Stimulated activated effector memory CD8-positive, alpha-beta T cell treated with anti-CD3 and anti-CD28 coated beads, Interleukin-12 subunit alpha, Interleukin-12 subunit beta, amount 100 ng/mL, for 72 hours (primary cell): Measurements from ENCODE around the gene NACC1.
A peak's percentile ranks its signal among the peaks of the same experiment; 100 is the strongest.
"Not testable (repeated sequence)": the region's sequence is repeated elsewhere in the genome, so short reads cannot be mapped to it uniquely, and the experiment has no call there.

Source experiments
- ATAC-seq: fragments of 150-1000 bp; cut with Tn5 transposase; 2 replicates; pipeline ENCODE4 v1.10.0; 2021
- DNase-seq, 2 donors: peaks; one replicate each; pipeline ENCODE4 v3.0.0; 2021 to 2022; ENCODE audit warnings: low spot score in 2 of 2
- H3K27ac Mint-ChIP-seq: one replicate; pipeline ENCODE4 v1.8.0; 2022; ENCODE audit warnings: mild to moderate bottlenecking, mixed read lengths
- H3K36me3 Mint-ChIP-seq: one replicate; pipeline ENCODE4 v1.8.0; 2022; ENCODE audit warnings: mild to moderate bottlenecking, mixed read lengths
- H3K4me1 Mint-ChIP-seq: one replicate; pipeline ENCODE4 v1.8.0; 2022; ENCODE audit warnings: mixed read lengths
- H3K4me3 Mint-ChIP-seq: one replicate; pipeline ENCODE4 v1.8.0; 2022; ENCODE audit warnings: mild to moderate bottlenecking, mixed read lengths
- H3K9me3 Mint-ChIP-seq: one replicate; pipeline ENCODE4 v1.8.0; 2022; ENCODE audit warnings: mixed read lengths

Gene NACC1

GRCh38 chr19:13134626-13135025, 16.6 kb downstream of the NACC1 start:
- DNase-seq, result no peak
- H3K27ac Mint-ChIP-seq, result no peak overlapping the region
- no peak for ATAC-seq
- peaks cover 89% of the 10 kb centered on the region for H3K36me3 Mint-ChIP-seq
- no peak overlapping the region for H3K4me3 Mint-ChIP-seq
- H3K9me3 Mint-ChIP-seq, result no peaks in the 10 kb centered on the region
- H3K4me1 Mint-ChIP-seq, result peaks cover 31% of the 10 kb centered on the region

DNA sequence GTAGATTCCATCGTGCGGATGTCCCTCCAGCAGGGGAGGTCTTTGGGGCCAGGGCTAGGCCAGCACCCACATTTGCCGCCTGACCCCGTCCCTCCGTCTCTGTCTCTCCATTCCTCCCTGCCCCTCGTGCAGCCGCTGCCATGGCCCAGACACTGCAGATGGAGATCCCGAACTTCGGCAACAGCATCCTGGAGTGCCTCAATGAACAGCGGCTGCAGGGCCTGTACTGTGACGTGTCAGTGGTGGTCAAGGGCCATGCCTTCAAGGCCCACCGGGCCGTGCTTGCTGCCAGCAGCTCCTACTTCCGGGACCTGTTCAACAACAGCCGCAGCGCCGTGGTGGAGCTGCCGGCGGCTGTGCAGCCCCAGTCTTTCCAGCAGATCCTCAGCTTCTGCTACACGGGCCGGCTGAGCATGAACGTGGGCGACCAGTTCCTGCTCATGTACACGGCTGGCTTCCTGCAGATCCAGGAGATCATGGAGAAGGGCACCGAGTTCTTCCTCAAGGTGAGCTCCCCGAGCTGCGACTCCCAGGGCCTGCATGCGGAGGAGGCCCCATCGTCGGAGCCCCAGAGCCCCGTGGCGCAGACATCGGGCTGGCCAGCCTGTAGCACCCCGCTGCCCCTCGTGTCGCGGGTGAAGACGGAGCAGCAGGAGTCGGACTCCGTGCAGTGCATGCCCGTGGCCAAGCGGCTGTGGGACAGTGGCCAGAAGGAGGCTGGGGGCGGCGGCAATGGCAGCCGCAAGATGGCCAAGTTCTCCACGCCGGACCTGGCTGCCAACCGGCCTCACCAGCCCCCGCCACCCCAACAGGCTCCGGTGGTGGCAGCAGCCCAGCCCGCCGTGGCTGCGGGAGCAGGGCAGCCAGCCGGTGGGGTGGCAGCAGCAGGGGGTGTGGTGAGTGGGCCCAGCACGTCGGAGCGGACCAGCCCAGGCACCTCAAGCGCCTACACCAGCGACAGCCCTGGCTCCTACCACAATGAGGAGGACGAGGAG, 17.3 kb downstream of the NACC1 start:
- ATAC-seq (no peak), DNase-seq (no peak)
- Mint-ChIP-seq H3K9me3 (no peaks in the 10 kb centered on the region), H3K4me1 (peaks cover 31% of the 10 kb centered on the region), H3K36me3 (peaks cover 90% of the 10 kb centered on the region), H3K4me3 (no peak overlapping the region), H3K27ac (no peak overlapping the region)

DNA sequence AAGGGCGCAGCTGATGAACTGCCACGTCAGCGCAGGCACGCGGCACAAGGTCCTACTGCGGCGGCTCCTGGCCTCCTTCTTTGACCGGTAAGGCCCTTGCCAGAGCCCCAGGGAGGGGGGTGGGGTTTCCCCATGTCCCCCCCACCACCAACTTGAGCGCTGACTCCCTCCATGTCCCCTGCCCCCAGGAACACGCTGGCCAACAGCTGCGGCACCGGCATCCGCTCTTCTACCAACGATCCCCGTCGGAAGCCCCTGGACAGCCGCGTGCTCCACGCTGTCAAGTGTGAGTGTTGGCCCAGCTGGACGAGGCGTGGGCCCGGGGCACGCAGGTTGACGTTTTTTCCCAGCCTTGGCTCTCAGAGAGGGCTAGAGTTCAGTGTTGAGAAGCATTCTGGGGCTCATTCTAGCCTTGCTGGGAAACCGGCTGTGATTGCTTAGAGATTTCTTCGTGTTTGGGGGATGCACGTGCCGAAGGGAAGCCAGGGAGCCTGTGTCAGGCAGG, 19.3 kb downstream of the NACC1 start:
- Mint-ChIP-seq H3K4me1 (peaks cover 14% of the 10 kb centered on the region), H3K36me3 (peaks cover 91% of the 10 kb centered on the region), H3K9me3 (no peaks in the 10 kb centered on the region), H3K4me3 (no peak overlapping the region), H3K27ac (no peak overlapping the region)
- ATAC-seq, result no peak
- no peak for DNase-seq

GRCh38 chr19:13138171-13138915, 20.3 kb downstream of the NACC1 start:
- no peak for DNase-seq
- peaks cover 91% of the 10 kb centered on the region for H3K36me3 Mint-ChIP-seq
- peak overlapping the region; percentile 64 for H3K27ac Mint-ChIP-seq
- H3K4me1 Mint-ChIP-seq, result peaks cover 4% of the 10 kb centered on the region
- H3K9me3 Mint-ChIP-seq, result no peaks in the 10 kb centered on the region
- H3K4me3 Mint-ChIP-seq, result no peak overlapping the region
- no peak for ATAC-seq

DNA sequence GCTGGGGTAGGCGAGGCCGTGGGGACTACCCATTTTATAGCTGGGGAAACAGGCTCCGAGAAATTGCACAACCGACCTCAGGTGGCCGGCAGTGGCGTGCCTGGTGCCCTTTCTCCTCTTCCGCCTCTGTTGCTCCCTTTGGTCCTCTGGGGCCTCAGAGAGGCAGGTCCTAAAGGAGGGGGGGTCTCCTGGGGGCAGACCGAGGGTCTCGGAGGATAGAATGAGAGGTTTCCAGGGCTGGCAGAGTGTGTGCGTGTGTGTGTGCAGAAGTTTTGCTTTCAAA, 20.8 kb downstream of the NACC1 start:
- Mint-ChIP-seq H3K27ac (peak overlapping the region; percentile 64), H3K36me3 (peaks cover 90% of the 10 kb centered on the region)

GRCh38 chr19:13139633-13140311, 21.7 kb downstream of the NACC1 start:
- Mint-ChIP-seq H3K9me3 (no peaks in the 10 kb centered on the region), H3K4me3 (no peak overlapping the region), H3K36me3 (peaks cover 90% of the 10 kb centered on the region), H3K4me1 (no peaks in the 10 kb centered on the region), H3K27ac (peak overlapping the region; percentile 8)
- DNase-seq (no peak), ATAC-seq (no peak)

More for the DNA sequence above, 20.8 kb downstream of the NACC1 start:
- ATAC-seq (no peak), DNase-seq (no peak)
- no peaks in the 10 kb centered on the region for H3K9me3 Mint-ChIP-seq
- no peak overlapping the region for H3K4me3 Mint-ChIP-seq
- no peaks in the 10 kb centered on the region for H3K4me1 Mint-ChIP-seq

GRCh38 chr19:13146763-13147563, 28.9 kb downstream of the NACC1 start:
- Mint-ChIP-seq H3K4me3 (no peak overlapping the region), H3K36me3 (peaks cover 76% of the 10 kb centered on the region)
- DNase-seq, result no peak

GRCh38 chr19:13149173-13149627, 31.1 kb downstream of the NACC1 start:
- not testable (repeated sequence) for H3K9me3 Mint-ChIP-seq, ATAC-seq, DNase-seq
- H3K4me3 Mint-ChIP-seq, result peak overlapping the region; percentile 98
- H3K4me1 Mint-ChIP-seq, result peaks cover 34% of the 10 kb centered on the region
- peaks cover 77% of the 10 kb centered on the region for H3K36me3 Mint-ChIP-seq
- H3K27ac Mint-ChIP-seq, result peak overlapping the region; percentile 100

More at GRCh38 chr19:13146763-13147563, 28.9 kb downstream of the NACC1 start:
- ATAC-seq, result no peak
- Mint-ChIP-seq H3K4me1 (peaks cover 27% of the 10 kb centered on the region), H3K27ac (no peak overlapping the region), H3K9me3 (no peaks in the 10 kb centered on the region)

DNA sequence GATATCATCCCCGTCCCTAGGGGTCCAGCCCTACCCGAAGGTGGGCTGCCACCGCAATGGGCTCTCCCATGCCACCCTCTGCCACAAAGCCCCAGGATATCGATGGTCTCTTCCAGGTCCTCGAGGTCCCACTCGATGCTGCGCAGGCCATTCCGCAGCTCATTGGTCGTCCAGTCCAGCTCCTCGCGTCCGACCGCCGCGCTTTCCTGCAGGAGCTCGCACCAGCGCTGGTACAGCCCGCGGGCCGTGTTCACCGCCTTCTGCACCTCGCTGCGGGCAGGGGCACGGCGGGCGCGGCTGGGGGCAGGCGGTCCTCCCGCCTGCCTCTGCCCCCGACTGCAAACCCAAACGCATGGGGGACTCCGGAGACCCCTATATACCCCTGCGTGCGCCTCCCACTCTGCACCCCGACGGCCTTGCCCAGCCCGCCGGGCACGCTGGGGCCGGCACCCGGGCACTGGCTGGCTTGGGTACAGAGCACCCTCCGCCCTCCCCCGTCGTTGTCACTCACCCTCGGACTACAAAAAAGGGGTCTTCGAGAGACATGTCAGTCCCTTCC, 31.6 kb downstream of the NACC1 start:
- peak; percentile 1 for ATAC-seq
- peaks cover 77% of the 10 kb centered on the region for H3K36me3 Mint-ChIP-seq
- peak in 1 of 2 donors; percentile 17 for DNase-seq

GRCh38 chr19:13150187-13150930, 32.3 kb downstream of the NACC1 start, which contains the start of the genes IER2 and STX10:
Gene IER2, plus strand, starts transcription at chr19:13150411. Its CDS starts 2,776 bp downstream, at chr19:13153187.
Gene STX10, minus strand, starts transcription at chr19:13150375. Its CDS starts 202 bp downstream, at chr19:13150173.
- H3K4me3 Mint-ChIP-seq, result peak within 1 kb of the TSS; percentile 98
- peaks cover 77% of the 10 kb centered on the region for H3K36me3 Mint-ChIP-seq
- ATAC-seq (peak; percentile 66), DNase-seq (peak; percentile 76 to 95)
- H3K4me1 Mint-ChIP-seq, result peaks cover 38% of the 10 kb centered on the region
- H3K27ac Mint-ChIP-seq, result peak within 1 kb of the TSS; percentile 100
- no peaks in the 10 kb centered on the region for H3K9me3 Mint-ChIP-seq

More for the DNA sequence above, 31.6 kb downstream of the NACC1 start:
- Mint-ChIP-seq H3K4me1 (peaks cover 34% of the 10 kb centered on the region), H3K27ac (peak overlapping the region; percentile 100), H3K9me3 (no peaks in the 10 kb centered on the region), H3K4me3 (peak overlapping the region; percentile 98)

- ATAC-seq (peak; percentile 12), DNase-seq (peak in 1 of 2 donors; percentile 76)
- Mint-ChIP-seq H3K36me3 (peaks cover 80% of the 10 kb centered on the region), H3K9me3 (no peaks in the 10 kb centered on the region), H3K4me1 (peaks cover 45% of the 10 kb centered on the region), H3K4me3 (peak overlapping the region; percentile 98), H3K27ac (peak overlapping the region; percentile 100)
Observed at GRCh38 chr19:13150931-13151604, 33.0 kb downstream of the NACC1 start.

- Mint-ChIP-seq H3K27ac (peak overlapping the region; percentile 100), H3K4me1 (peaks cover 49% of the 10 kb centered on the region), H3K36me3 (peaks cover 82% of the 10 kb centered on the region), H3K9me3 (no peaks in the 10 kb centered on the region), H3K4me3 (peak overlapping the region; percentile 98)
- DNase-seq (peak; percentile 88 to 96), ATAC-seq (peak; percentile 70)
Observed at GRCh38 chr19:13151605-13152355, 33.7 kb downstream of the NACC1 start.
